GM10847 (cell line): Measurements from ENCODE around the gene LCN6.

ENCODE experiments used
- POLR2A ChIP-seq: IDR thresholded peaks from 2 replicates; pipeline ENCODE4 v1.6.1; 2011; ENCODE audit not compliant: insufficient read length; ENCODE audit errors: extremely low read depth

The LCN6 gene

DNA sequence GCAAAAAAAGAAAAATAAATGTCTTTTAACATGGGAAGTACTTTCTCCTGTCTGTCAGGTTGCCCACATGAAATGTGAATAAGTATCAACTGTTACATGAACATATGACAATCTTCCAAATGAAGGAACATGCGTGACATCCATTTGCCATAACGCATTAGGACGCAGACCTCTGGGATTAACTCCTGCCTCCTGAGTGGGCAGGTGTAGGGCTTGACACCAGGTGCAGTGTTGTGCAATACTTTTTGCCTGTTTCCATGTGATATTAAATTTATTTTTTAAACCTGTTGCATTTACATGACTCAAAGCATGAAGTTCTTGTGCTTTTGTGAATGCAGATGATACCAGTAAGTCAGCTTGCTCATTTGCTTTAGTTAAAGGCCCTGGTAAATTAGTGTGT lies 34.1 kb upstream of the LCN6 start:
- no peak for TF ChIP-seq POLR2A

GRCh38 chr9:136779808-136780207 lies 31.5 kb upstream of the LCN6 start:
- no peak for TF ChIP-seq POLR2A

DNA sequence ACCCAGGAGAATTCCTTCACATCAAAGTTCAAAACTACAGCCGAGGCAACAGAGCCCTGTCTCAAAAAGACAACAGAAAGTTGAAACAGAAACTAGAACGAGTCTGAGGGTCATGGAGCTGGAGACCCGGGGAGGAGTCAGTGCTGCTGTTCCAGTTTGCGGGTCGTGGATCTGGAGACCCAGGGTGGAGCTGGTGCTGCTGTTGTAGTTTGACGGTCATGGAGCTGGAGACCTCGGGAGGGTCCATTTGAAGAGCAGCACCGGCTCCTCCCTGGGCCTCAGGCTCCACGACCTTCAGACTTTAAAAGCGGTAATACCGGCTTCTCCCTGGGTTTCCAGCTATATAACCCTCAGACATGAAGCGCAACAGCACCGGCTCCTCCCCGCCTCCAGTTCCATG lies 29.0 kb upstream of the LCN6 start:
- TF ChIP-seq POLR2A = no peak

DNA sequence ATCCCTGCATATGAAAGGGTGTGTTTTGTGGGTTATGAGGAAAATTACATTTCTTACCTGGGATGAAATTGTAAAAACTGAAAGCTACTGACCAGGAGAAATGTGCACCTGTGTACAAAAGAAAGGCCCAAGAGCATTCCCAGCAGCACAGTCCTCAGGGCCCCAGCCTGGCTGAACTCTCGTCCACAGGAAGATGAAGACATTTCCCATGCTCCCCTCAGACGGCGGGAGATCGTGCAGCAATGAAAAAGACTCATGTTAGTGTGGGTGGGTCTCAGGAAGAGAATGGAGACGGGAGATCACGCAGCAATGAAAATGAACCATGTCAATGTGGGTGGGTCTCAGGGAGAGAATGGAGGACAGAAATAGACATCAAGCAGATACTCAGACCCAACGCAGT lies 28.6 kb upstream of the LCN6 start:
- no peak for TF ChIP-seq POLR2A

GRCh38 chr9:136775191-136775590 lies 26.9 kb upstream of the LCN6 start:
- TF ChIP-seq POLR2A = no peak

GRCh38 chr9:136774416-136775045 lies 26.2 kb upstream of the LCN6 start:
- TF ChIP-seq POLR2A = no peak

DNA sequence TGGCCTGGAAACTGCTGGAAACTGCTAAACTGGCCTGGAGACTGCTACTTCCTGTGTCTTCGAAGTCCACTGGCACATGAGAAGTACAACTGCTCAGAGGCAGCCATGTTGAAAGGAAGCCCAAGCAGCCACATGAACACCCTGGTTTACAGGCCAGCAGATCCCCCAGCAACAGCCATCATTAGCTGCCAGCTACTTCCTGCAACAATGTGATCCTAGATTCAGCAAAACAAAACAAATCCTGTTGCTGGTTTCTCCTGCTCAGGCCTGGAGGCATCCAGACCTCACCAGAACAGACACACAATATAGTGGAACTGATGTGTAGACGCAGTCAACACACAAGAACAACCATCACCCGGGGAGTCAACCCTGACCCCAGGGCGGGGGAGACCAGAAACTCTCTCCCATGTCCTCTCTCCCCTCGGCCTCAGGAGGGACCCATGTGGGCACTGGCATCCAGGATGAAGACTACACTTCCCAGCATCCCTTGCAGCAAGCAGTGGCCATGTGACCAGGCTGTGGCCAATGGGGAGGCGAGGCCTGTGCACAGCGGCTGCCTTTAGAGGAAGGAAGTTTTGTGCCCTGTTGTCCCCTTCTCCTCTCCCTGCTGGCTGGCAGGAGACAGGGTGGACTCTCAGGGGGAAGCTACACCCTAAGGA lies 25.2 kb upstream of the LCN6 start:
- TF ChIP-seq POLR2A = no peak

GRCh38 chr9:136771907-136772415 lies 23.6 kb upstream of the LCN6 start:
- TF ChIP-seq POLR2A = no peak

DNA sequence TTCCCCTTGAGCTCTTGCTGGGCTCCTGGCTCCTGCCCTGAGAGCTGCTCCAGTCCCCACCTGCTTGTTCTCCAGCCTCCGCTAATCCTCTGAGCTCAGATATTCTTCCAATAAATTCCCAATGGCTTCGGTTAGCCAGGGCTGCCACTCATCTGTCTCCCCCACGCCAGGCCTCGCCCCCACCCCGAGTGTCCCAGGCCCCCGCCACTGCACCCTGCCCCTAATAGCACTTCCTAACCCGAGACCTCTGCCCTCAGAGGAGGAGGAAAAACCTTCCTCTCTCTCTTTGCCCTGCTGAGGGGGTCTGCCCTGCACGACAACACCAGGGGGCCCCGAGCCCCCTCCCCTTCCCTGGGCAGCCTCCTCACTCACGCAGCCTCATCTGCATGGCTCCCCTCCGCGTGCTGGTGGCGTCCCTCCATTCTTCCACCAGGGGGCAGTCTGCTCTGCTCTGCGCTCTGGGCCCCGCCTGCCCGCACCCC lies 21.4 kb upstream of the LCN6 start:
- no peak for TF ChIP-seq POLR2A

DNA sequence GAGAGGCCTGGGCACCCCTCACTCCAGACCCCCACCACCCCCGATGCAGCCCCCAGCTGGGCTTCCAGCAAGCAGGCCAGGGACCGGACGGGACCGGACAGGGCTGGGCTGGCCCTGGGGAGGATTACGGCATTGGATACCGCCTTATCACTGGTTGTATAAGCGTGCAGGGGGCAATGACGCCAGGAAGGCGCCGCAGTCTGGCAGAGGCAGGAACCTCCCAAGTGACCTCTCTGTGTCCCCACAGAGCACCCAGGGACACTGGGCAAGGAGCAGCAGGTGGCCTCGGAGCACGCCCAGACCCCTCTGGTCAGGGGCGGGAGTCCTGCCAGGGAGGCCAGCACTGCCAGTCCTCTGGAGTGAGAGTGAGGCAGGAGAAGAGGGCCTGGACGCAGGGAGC lies 16.7 kb upstream of the LCN6 start:
- no peak for TF ChIP-seq POLR2A

DNA sequence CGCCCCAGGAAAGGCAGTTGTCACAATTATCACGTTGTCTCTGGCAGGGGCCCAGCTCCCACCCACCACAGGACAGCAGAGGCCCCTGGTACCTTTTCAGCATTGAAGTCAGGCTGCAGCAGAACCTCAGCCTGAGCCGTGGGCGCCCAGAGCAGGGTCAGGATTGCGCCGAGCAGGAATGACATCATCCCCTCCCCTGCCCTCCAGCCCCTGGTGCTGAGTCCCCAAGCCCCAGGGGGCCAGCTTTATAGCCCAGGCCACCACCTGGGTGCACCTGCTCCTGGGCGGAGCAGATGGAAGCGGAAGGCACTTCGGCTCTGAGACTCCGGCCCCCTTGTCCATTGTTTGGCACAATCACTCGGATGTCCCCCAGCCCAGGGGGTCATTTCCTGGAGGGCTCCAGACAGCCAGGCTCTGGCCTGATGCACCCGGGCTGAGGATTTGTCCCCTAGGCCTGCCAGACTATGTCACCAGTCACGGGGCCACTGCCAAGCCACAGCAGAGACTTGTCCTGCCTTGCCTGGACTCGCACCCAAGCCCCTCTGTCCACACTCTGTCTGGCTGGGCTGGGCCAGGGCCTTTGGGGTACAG lies 16.1 kb upstream of the LCN6 start, which contains the start of gene LCN15:
Gene LCN15 (minus strand): TSS at position 218 of the 591 bp plus-strand sequence. CDS start 30 bp downstream, at position 188.
- no peak for TF ChIP-seq POLR2A

DNA sequence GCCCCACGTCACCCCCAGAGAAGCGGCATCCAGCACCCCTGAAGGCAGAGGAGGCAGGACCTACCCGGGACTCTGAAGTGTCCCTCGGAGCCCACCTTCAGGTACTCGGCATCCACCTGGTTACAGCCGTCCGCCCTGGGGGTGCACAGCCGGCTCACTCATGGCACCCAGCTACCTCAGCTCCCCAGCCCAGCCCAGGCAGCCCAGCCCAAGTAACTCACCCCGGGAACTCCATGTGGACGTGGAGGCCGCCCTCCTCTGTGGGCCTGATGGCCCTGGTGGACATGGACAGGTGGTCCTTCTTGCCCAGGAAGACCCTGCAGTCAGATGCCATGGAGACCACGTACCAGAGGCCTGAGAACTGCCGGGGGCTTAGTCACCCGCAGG lies 15.3 kb upstream of the LCN6 start:
- TF ChIP-seq POLR2A = no peak

- no peak for TF ChIP-seq POLR2A
Measured at GRCh38 chr9:136762915-136763648, 14.8 kb upstream of the LCN6 start.

- no peak for TF ChIP-seq POLR2A
Measured at GRCh38 chr9:136762221-136762691, 13.9 kb upstream of the LCN6 start.

- no peak for TF ChIP-seq POLR2A
Measured at GRCh38 chr9:136761545-136761981, 13.2 kb upstream of the LCN6 start.
